DMS79 (cell line): ENCODE measurements around the gene ZNF317.
"Not testable (repeated sequence)": the region's sequence is repeated elsewhere in the genome, so short reads cannot be mapped to it uniquely, and the experiment has no call there.

Experiments
- DNase-seq: peaks from one replicate; lab custom pipeline; 2025; lab: John Stamatoyannopoulos, UW

ZNF317 gene

DNA sequence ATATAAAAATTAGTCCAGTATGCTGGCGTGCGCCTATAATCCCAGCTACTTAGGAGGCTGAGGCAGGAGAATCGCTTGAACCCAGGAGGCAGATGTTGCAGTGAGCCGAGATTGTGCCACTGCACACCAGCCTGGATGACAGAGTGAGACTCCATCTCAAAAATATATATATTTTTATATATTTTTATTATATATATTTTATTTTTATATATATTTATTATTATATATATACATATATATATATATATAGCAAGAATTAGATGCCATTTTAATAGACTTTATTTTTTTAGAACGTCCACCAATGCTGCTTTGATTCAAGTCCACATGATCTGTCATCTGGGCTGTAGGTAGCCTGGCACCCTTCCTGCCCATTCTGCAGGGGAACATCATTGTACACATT is 35.1 kb downstream of the ZNF317 start:
- DNase-seq, result no peak

DNA sequence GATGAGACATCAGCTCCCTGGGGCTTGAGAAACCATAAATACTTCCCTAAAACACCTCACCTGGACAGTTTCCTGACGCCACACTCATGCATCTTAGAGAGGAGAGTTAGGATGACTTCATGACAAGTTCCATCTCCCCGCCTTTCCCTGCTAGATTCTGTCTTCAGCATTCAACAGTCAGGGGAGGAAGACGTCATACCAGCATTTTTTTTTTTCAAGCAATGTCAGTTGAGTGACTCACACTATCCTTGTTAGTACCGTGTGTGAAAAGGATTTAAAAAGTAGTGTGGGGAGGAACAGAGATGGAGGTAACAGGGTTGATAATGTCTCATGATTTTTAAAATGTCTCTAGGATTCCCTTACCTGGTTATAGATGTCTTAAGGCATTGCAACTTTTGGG is 38.7 kb downstream of the ZNF317 start, which contains the start of gene OR7D2:
Gene OR7D2, plus strand, starts transcription at position 79 of the 400 bp plus-strand sequence. CDS start 6,803 bp downstream, outside the sequence.
- no peak for DNase-seq

DNA sequence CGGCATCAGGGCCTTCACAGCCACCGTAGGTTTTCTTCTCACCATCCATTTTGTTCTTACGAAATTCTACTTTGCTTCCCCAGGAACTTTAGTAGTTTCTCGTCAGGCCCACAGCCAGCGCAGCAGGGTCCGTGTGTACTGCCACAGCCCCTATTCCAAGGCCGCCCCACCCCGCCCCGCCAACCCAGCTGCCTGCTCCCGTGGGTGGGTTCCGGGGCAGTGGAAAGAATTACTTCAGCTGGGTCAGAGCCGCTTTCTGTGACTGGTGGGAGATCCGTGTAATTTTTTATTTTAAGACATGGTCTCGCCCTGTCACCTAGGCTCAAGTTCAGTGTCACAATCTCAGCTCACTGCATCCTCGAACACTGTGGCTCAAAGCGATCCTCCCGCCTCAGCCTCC is 42.8 kb downstream of the ZNF317 start:
- DNase-seq, result no peak

DNA sequence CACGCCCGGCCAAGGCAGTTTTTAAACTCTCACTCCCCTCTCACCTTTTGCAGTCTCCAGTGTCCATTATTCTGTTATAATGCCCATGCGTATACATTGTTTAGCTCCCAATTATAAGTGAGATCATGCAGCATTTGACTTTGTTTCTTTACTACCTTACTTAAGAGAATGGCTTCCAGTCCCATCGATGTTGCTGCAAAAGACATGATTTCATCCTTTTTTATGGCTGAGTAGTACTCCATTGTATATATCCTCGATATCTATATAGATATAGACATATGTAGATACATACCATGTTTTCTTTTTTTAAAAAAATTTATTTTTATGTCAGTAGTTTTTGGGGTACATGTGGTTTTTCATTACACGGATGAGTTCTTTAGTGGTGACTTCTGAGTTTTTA is 47.0 kb downstream of the ZNF317 start:
- DNase-seq, result no peak

DNA sequence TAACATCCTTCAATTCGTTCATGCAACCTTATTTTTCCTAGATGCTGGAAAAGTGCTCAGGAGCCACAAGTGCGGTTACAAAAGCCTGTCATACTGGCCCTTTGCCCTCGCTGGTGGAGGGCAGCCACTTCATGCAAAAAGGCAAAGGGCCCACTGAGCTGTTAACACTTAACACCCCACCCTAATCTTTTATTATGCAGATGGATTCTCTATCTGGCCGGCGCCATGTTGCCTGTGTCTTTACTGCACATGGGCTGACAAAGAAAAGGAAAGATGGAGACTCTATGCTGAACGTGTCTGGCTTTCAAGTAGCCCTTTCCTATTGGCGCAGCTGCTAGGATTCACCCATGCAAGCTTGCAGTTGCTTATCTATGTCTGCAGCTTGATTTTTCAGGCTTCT is 49.3 kb downstream of the ZNF317 start:
- no peak for DNase-seq

DNA sequence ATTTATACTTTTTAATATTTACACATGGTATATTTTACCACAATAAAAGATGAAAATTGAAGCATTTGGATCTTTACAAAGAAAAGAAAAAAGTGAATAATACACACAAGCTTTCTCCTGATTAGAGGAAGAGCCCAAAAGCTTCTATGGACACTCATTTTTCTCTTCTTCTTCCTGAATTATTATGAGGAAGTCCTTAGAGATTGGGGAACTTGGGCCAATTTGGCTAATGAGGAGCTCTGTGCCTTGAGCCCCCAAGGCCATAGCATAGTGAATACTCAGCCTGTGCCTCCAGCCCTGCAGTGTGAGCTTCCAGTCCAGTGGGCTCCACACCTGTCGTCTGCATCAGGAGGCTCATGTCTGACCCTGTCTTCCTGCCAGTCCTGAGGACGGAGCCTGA is 57.8 kb downstream of the ZNF317 start:
- not testable (repeated sequence) for DNase-seq

DNA sequence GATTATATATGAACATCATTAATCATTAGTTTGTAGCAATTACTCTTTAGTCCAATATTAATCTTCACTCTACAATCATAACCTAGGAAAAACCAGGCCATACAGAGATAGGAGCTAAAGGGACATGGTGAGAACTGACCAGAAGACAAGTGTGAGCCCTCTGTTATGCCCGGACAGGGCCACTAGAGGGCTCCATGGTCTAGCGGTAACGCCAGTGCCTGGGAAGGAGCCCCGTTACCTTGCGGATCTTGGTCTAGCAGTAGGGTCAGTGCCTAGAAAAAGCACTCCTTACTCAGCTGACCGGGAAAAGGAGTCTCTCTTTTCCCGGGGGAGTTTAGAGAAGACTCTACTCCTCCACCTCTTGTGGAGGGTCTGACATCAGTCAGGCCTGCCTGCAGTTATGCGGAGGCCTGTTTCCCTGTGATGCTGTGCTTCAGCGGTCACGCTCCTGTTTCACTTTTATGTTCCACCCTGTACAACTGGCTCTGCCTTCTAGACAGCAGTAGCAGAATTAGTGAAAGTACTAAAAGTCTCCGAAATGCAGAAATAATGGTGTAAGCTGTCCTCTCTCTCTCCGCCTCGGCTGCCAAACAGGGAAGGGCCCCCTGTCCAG is 65.4 kb downstream of the ZNF317 start:
- DNase-seq, result peak; percentile 16
